HL-60 (cell line): ENCODE results near the gene NPS.

Source experiments
- DNase-seq, 2 experiments: peaks; one replicate each; pipeline ENCODE4 v3.0.0-alpha.2; 2010 to 2020; ENCODE audit warnings: low read depth in 1 of 2, low spot score in 1 of 2
- H3K27ac ChIP-seq: fragments of 250-450 bp; sonication (Bioruptor Pico); replicated peaks from 2 replicates; pipeline ENCODE4 v1.5.1; 2020; ENCODE audit warnings: mild to moderate bottlenecking, moderate library complexity
- H3K27me3 ChIP-seq: fragments of 250-450 bp; sonication (Bioruptor Pico); 2 replicates; pipeline ENCODE4 v1.5.1; 2021; ENCODE audit warnings: mild to moderate bottlenecking, moderate library complexity; ENCODE audit not compliant: insufficient read depth, poor library complexity, severe bottlenecking
- H3K4me3 ChIP-seq: replicated peaks from 2 replicates; pipeline ENCODE4 v1.5.1; 2011; ENCODE audit warnings: mild to moderate bottlenecking, control low read depth, low read length; ENCODE audit not compliant: insufficient read depth
- GABPA ChIP-seq: IDR thresholded peaks from 2 replicates; pipeline ENCODE4 v1.6.1; 2012; ENCODE audit warnings: low read depth
- POLR2AphosphoS5 ChIP-seq: IDR thresholded peaks from 2 replicates; pipeline ENCODE4 v1.6.1; 2012; ENCODE audit warnings: low read depth
- SPI1 ChIP-seq: IDR thresholded peaks from 2 replicates; pipeline ENCODE4 v1.6.1; 2012; ENCODE audit warnings: low read depth, mild to moderate bottlenecking, borderline replicate concordance
- TF ChIP-seq, protein P1 (sequence below): IDR thresholded peaks from one replicate; pipeline ENCODE4 v1.5.1; 2011; ENCODE audit warnings: low read length, control low read depth, inconsistent platforms; ENCODE audit not compliant: insufficient read depth
- TF ChIP-seq, protein P2 (sequence below): IDR thresholded peaks from 2 replicates; pipeline ENCODE4 v1.6.1; 2012; ENCODE audit warnings: low read depth; ENCODE audit not compliant: insufficient replicate concordance

NPS gene

DNA sequence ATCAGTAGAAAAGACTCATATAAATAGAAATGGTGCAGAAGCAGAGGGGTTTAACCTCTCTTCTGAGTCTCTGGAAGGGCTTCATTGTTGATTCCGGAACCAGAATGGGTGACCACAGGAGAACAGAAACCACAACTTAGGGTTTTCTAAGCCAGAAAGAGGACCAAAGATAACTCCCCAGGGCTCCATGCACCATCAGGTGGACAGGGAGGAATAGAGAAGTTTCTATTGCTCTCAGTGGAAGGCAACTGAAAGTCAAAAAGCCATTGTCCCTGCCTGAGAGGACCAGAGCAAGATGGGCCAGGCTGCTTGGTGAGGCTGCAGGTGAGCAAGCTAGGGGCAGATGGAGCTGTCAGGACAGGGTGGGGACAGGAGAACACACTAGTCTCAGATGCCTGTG is 14.6 kb upstream of the NPS start:
- Histone ChIP-seq H3K27ac (peak overlapping the region; percentile 61), H3K4me3 (no peak overlapping the region), H3K27me3 (no peaks in the 10 kb centered on the region)
- DNase-seq, result peak in 1 of 2 experiments; percentile 16
- TF ChIP-seq, protein P1, sequence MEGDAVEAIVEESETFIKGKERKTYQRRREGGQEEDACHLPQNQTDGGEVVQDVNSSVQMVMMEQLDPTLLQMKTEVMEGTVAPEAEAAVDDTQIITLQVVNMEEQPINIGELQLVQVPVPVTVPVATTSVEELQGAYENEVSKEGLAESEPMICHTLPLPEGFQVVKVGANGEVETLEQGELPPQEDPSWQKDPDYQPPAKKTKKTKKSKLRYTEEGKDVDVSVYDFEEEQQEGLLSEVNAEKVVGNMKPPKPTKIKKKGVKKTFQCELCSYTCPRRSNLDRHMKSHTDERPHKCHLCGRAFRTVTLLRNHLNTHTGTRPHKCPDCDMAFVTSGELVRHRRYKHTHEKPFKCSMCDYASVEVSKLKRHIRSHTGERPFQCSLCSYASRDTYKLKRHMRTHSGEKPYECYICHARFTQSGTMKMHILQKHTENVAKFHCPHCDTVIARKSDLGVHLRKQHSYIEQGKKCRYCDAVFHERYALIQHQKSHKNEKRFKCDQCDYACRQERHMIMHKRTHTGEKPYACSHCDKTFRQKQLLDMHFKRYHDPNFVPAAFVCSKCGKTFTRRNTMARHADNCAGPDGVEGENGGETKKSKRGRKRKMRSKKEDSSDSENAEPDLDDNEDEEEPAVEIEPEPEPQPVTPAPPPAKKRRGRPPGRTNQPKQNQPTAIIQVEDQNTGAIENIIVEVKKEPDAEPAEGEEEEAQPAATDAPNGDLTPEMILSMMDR, result no peak
- TF ChIP-seq SPI1, result no peak
- TF ChIP-seq GABPA, result no peak
- TF ChIP-seq, protein P2, sequence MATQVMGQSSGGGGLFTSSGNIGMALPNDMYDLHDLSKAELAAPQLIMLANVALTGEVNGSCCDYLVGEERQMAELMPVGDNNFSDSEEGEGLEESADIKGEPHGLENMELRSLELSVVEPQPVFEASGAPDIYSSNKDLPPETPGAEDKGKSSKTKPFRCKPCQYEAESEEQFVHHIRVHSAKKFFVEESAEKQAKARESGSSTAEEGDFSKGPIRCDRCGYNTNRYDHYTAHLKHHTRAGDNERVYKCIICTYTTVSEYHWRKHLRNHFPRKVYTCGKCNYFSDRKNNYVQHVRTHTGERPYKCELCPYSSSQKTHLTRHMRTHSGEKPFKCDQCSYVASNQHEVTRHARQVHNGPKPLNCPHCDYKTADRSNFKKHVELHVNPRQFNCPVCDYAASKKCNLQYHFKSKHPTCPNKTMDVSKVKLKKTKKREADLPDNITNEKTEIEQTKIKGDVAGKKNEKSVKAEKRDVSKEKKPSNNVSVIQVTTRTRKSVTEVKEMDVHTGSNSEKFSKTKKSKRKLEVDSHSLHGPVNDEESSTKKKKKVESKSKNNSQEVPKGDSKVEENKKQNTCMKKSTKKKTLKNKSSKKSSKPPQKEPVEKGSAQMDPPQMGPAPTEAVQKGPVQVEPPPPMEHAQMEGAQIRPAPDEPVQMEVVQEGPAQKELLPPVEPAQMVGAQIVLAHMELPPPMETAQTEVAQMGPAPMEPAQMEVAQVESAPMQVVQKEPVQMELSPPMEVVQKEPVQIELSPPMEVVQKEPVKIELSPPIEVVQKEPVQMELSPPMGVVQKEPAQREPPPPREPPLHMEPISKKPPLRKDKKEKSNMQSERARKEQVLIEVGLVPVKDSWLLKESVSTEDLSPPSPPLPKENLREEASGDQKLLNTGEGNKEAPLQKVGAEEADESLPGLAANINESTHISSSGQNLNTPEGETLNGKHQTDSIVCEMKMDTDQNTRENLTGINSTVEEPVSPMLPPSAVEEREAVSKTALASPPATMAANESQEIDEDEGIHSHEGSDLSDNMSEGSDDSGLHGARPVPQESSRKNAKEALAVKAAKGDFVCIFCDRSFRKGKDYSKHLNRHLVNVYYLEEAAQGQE, result no peak

DNA sequence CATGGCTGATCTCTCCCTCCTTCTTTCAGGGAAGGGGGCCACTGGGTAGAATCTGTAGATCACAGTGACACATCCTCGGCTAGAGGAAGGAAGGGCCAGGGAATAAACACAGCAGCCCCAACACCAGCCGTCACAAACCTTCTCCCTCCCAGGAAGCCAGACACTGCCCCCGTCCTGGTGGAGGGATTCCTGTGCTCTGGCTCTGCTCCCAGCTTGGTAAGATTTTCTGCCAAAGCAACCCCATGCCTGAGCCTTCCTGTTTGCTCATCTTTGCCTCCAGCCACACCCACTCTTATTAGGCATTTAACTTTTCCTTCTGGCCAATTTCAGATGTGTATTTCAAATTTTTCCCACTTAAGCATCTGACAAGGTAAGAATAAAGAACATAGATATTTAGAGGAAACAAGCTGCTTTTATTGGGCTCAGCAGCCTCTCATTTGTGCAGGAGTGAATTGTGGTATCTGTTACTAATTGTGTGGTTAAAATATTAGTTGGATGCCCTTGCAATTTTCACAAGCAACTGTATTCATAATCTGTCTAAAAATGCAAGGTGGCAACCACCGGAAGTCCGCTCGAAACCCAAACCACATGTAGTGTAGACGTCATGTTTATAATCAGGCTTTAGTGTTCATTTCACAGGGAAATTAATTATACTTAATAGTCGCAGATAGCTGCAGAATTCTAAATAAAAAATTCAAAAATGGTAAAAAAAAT is 13.2 kb upstream of the NPS start:
- no peak overlapping the region for H3K4me3 ChIP-seq
- H3K27ac ChIP-seq, result no peak overlapping the region
- H3K27me3 ChIP-seq, result no peaks in the 10 kb centered on the region
- no peak for DNase-seq
- TF ChIP-seq SPI1, result no peak

DNA sequence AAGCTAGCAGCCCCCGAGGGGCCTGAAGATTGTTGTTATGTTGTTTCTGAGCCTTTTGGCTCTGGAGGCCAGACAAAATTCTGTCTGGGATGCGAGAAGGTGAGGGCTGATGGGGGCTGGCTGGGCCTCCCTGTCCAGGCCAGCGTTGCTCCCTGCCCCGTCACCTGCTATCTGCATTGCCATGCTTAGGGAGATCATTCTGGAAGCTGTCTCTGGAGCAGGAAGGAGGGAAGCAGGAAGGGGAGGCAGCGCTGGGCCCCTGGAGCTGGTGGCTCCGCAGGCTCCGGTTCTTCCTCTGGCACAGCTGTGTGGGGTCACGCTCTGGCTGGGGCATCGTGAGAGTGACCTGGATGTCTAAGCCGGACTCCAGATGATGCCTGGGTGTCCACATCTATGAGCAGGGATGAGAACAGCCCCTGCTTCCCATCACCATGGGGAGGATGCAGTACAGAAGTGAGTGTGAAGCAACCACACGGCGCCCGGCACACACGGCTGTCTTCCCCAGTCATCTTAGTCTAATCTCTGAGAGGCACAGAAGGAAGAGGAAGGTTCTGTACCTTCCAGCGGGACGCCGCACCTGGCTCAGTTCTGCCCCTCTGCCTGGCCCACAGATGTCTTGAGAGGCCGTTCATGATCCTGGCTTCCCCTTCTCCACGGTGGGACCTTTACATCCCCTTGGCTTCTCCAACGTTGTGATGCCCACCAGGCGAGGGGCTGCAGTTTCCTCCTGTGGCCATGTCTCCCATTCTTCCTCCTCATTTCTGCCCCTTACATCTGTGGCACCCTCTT is 11.9 kb upstream of the NPS start:
- TF ChIP-seq, protein P2, result no peak
- TF ChIP-seq SPI1, result no peak
- TF ChIP-seq GABPA, result no peak
- TF ChIP-seq, protein P1, result no peak
- TF ChIP-seq POLR2AphosphoS5, result no peak
- Histone ChIP-seq H3K27me3 (no peaks in the 10 kb centered on the region), H3K4me3 (no peak overlapping the region), H3K27ac (no peak overlapping the region)
- DNase-seq, result no peak

DNA sequence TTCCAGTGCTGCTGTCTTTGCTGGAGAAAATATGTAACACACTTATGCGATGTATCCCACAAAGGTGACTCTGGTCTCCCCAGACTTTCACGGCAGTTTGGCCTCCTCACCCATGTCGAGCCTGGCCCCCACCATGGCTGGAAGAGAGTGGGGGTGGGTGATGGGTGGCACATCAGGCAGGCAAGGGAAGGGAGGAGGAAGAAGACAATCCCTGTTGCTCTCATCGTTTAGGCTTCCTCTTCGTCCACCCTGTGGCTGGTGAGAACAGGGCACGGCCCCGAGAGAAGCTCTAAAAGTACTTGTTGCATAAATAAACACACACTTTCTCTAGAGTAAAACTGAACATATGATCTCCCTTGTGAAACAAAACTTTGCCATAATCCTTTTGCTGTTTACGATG is 11.2 kb upstream of the NPS start:
- Histone ChIP-seq H3K27ac (no peak overlapping the region), H3K27me3 (no peaks in the 10 kb centered on the region), H3K4me3 (no peak overlapping the region)
- DNase-seq, result no peak
- TF ChIP-seq POLR2AphosphoS5 (no peak), GABPA (no peak), SPI1 (no peak)
- TF ChIP-seq, protein P2, result no peak
- TF ChIP-seq, protein P1, result no peak
